ENCODE data around the gene ARMS2. TPM values are rescaled to one million over a fixed set of nuclear protein-coding genes. Genes with fewer than 3 reads are reported as not detected.

Gene ARMS2
- total RNA-seq, 2 experiments from 2014 or later, result not detected

DNA sequence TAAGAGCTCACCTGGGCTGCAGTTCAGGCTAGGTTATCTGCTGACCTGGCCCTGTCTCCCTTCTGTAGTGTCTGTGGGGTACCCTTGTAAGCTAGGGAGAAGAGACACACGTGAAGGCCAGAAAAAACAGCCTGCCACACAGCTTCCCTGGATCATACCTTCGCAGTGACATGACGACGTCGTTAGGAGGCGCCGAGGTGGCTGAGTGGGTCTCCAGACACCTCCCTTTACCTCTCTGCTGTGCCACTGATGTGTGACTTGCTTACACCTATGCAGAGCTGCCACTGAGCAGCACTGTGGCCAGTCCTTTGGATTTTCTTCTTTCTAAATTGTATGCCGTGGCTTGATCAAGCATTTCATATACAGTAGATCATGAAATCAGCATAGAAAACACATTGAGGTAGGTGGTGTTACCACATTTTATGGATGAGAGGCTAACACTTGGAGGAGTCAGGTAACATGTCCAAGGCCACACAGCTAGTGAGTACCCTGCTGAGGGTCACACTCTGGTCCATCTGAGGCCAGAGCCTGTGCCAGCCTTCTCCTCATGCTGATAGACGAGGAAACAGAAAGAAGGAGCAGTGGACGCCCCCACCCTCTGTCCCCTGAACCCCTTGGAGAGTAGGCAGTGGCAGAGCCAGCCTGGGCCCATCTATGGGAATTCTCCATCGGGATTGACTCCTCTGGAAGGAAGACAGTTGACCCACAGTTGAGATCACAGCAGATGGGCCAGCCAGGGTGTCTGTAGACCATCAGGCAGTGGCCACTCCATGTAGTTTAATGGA, 30.0 kb downstream of the ARMS2 start:
- TF ChIP-seq, protein P1, sequence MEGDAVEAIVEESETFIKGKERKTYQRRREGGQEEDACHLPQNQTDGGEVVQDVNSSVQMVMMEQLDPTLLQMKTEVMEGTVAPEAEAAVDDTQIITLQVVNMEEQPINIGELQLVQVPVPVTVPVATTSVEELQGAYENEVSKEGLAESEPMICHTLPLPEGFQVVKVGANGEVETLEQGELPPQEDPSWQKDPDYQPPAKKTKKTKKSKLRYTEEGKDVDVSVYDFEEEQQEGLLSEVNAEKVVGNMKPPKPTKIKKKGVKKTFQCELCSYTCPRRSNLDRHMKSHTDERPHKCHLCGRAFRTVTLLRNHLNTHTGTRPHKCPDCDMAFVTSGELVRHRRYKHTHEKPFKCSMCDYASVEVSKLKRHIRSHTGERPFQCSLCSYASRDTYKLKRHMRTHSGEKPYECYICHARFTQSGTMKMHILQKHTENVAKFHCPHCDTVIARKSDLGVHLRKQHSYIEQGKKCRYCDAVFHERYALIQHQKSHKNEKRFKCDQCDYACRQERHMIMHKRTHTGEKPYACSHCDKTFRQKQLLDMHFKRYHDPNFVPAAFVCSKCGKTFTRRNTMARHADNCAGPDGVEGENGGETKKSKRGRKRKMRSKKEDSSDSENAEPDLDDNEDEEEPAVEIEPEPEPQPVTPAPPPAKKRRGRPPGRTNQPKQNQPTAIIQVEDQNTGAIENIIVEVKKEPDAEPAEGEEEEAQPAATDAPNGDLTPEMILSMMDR (conservative IDR thresholded peaks at IDR 0.05; ENCODE audit: low read length), result no peak
- no peak for TF ChIP-seq EZH2phosphoT487 (IDR thresholded peaks at IDR 0.05; ENCODE audit: borderline replicate concordance, low read depth, low read length)
- DNase-seq (ENCODE audit: low spot score), result no peak
- intact Hi-C loops (cut with micrococcal nuclease; ENCODE audit: unreplicated experiment), result no loop called here
- H3K27ac ChIP-seq (ENCODE audit: low read depth, low read length, poor library complexity, severe bottlenecking), result no peak overlapping the region
- no peaks in the 10 kb centered on the region for H3K9me2 ChIP-seq (ENCODE audit: insufficient read depth, low read length)
- no peaks in the 10 kb centered on the region for H3K36me3 ChIP-seq (ENCODE audit: insufficient read depth, low read length)
- no peaks in the 10 kb centered on the region for H3K79me2 ChIP-seq (ENCODE audit: insufficient read depth, low read depth, low read length)
- H3K4me1 ChIP-seq (ENCODE audit: insufficient read depth, low read length, poor library complexity, severe bottlenecking), result no peaks in the 10 kb centered on the region
- H3K4me2 ChIP-seq (ENCODE audit: low read length), result no peak overlapping the region
- CTCF ChIA-PET (ENCODE audit: unreplicated experiment), result no interaction called here
- H3K4me3 ChIP-seq (ENCODE audit: low read depth, low read length, poor library complexity, severe bottlenecking), result no peak overlapping the region
- no peaks in the 10 kb centered on the region for H4K20me1 ChIP-seq (ENCODE audit: insufficient read depth, low read length)
- H3K9me3 ChIP-seq (ENCODE audit: low read length), result no peaks in the 10 kb centered on the region
- POLR2A ChIA-PET, result no interaction called here
- H2AFZ ChIP-seq (ENCODE audit: low read length), result no peak overlapping the region
- BruUV-seq (replicated peaks), result no TSS peak

DNA sequence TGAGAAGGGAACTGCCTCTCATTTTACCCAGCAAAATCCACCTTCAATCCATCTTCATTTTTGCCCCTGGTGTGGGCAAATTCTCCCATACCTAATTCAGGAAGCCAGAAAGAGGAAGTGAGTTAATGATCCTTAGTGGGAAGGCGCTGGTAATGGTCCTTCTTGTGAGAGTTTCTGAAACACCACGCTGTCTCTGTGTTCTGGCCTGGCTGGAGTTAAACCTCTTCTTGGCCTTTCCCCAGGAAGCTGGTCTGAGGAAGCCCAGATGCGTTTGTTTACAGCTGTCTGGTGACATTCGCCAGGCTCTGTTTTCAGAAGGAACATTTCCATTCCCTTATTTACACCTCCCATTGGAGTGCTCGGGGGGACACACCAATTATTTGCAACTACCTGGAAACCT, 31.2 kb downstream of the ARMS2 start:
- ChIA-PET POLR2A (no interaction called here), CTCF (ENCODE audit: unreplicated experiment) (no interaction called here)
- H3K4me1 ChIP-seq (ENCODE audit: insufficient read depth, low read length, poor library complexity, severe bottlenecking), result no peaks in the 10 kb centered on the region
- no peaks in the 10 kb centered on the region for H3K79me2 ChIP-seq (ENCODE audit: insufficient read depth, low read depth, low read length)
- no peak for DNase-seq (ENCODE audit: low spot score)
- no peak overlapping the region for H3K4me2 ChIP-seq (ENCODE audit: low read length)
- intact Hi-C loops (cut with micrococcal nuclease; ENCODE audit: unreplicated experiment), result no loop called here
- no peak overlapping the region for H3K27ac ChIP-seq (ENCODE audit: low read depth, low read length, poor library complexity, severe bottlenecking)
- H4K20me1 ChIP-seq (ENCODE audit: insufficient read depth, low read length), result no peaks in the 10 kb centered on the region
- no peak overlapping the region for H3K4me3 ChIP-seq (ENCODE audit: low read depth, low read length, poor library complexity, severe bottlenecking)
- H2AFZ ChIP-seq (ENCODE audit: low read length), result no peak overlapping the region
- no peak for TF ChIP-seq EZH2phosphoT487 (IDR thresholded peaks at IDR 0.05; ENCODE audit: borderline replicate concordance, low read depth, low read length)
- TF ChIP-seq, protein P1 (conservative IDR thresholded peaks at IDR 0.05; ENCODE audit: low read length), result no peak
- no peaks in the 10 kb centered on the region for H3K9me3 ChIP-seq (ENCODE audit: low read length)
- H3K36me3 ChIP-seq (ENCODE audit: insufficient read depth, low read length), result no peaks in the 10 kb centered on the region
- H3K9me2 ChIP-seq (ENCODE audit: insufficient read depth, low read length), result no peaks in the 10 kb centered on the region
- no TSS peak for BruUV-seq (replicated peaks)

DNA sequence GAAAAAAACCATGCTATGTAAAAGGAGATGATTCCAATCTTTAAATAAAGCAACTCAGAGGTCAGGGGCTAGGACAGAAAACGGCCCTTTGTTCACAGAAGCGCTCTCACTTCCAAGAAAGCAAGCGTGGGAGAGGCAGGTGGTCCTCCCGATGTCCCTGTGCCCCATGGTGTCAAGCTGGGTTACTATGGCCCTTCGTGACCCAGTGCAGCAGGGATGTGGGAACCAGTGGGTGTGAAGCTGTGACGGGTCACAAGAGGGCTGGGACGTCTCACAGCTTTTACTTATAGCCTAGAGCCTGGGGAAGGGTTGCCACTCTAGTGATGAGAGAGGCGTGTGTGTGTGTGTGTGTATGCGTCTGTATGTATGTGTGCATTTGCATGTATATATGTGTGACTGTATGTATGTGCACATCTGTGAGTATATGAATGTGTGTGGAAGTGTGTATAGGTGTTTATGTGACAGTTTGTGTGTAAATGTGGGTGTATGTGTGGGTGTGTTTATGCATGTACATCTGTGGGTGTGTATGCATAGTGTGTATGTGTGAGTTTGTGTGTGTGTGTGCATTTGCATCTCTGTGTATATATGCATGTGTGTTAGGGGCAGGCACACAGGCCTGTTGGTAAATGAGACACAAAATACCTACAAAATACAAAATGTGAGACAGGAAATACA, 32.1 kb downstream of the ARMS2 start:
- H2AFZ ChIP-seq (ENCODE audit: low read length), result no peak overlapping the region
- intact Hi-C loops (cut with micrococcal nuclease; ENCODE audit: unreplicated experiment), result no loop called here
- H3K4me2 ChIP-seq (ENCODE audit: low read length), result no peak overlapping the region
- no peaks in the 10 kb centered on the region for H3K9me3 ChIP-seq (ENCODE audit: low read length)
- ChIA-PET CTCF (ENCODE audit: unreplicated experiment) (no interaction called here), POLR2A (no interaction called here)
- no peaks in the 10 kb centered on the region for H3K79me2 ChIP-seq (ENCODE audit: insufficient read depth, low read depth, low read length)
- H4K20me1 ChIP-seq (ENCODE audit: insufficient read depth, low read length), result no peaks in the 10 kb centered on the region
- no peak overlapping the region for H3K4me3 ChIP-seq (ENCODE audit: low read depth, low read length, poor library complexity, severe bottlenecking)
- no peak overlapping the region for H3K27ac ChIP-seq (ENCODE audit: low read depth, low read length, poor library complexity, severe bottlenecking)
- BruUV-seq (replicated peaks), result no TSS peak
- H3K36me3 ChIP-seq (ENCODE audit: insufficient read depth, low read length), result no peaks in the 10 kb centered on the region
- no peak for DNase-seq (ENCODE audit: low spot score)
- no peak for TF ChIP-seq EZH2phosphoT487 (IDR thresholded peaks at IDR 0.05; ENCODE audit: borderline replicate concordance, low read depth, low read length)
- TF ChIP-seq, protein P1 (conservative IDR thresholded peaks at IDR 0.05; ENCODE audit: low read length), result no peak
- H3K4me1 ChIP-seq (ENCODE audit: insufficient read depth, low read length, poor library complexity, severe bottlenecking), result no peaks in the 10 kb centered on the region
- H3K9me2 ChIP-seq (ENCODE audit: insufficient read depth, low read length), result no peaks in the 10 kb centered on the region
